ENCODE data around the gene PTMS.

DNA sequence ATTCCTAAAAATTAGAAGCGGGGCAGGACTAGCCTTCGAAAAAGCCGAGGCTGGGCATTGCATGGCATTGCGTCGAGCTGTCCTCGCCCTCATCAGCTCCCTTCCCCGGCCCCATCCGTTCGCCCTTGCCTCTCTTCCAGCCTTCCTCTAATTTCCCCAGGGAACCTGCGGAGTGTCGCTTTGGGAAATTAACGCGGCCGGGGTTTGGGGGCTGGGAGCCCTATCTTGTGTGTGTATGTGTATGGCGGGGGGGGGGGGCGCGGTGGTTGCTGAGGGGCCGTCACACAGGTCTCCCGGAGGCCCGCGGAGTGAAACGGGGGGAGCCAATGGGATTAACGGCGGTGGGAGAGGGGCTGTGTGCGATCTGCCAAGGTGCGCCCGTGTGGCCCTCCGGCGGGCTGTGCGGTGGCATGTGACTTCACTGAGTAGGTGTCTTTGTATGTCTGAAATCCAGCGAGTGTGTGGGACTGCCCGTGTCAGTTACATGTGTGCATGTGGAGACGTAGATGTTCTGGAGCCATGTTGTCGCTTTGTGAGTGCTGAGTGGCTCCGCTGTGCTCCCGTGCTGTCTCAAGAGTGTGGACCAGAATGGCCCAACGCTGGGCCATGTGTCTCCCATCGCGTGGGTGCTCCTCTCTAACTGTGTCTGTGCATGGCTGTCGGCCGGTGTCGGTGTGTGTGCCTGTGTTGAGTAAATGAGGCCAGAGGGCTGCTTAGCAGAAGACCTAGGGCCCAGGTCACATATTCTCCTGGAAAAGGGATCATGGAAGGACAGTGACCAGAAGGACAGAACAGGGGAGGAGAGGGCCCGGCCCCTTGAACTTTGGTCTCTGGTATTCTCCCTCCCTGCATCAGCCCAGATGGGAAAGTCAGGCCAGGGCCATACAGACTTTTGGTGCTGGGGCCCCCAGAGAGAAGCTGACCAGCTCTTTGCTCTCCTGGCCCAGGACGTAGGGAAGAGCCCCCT, 1.5 kb downstream of the PTMS start:
- TF ChIP-seq, protein P1, sequence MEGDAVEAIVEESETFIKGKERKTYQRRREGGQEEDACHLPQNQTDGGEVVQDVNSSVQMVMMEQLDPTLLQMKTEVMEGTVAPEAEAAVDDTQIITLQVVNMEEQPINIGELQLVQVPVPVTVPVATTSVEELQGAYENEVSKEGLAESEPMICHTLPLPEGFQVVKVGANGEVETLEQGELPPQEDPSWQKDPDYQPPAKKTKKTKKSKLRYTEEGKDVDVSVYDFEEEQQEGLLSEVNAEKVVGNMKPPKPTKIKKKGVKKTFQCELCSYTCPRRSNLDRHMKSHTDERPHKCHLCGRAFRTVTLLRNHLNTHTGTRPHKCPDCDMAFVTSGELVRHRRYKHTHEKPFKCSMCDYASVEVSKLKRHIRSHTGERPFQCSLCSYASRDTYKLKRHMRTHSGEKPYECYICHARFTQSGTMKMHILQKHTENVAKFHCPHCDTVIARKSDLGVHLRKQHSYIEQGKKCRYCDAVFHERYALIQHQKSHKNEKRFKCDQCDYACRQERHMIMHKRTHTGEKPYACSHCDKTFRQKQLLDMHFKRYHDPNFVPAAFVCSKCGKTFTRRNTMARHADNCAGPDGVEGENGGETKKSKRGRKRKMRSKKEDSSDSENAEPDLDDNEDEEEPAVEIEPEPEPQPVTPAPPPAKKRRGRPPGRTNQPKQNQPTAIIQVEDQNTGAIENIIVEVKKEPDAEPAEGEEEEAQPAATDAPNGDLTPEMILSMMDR (IDR thresholded peaks at IDR 0.05; ENCODE audit: low read depth, low read length): no peak
- TF ChIP-seq POLR2A (IDR thresholded peaks at IDR 0.05; ENCODE audit: extremely low read depth, insufficient read length): no peak
- TF ChIP-seq MYC (IDR thresholded peaks at IDR 0.05; ENCODE audit: low read depth, low read length): no peak
- TF ChIP-seq, protein P2, sequence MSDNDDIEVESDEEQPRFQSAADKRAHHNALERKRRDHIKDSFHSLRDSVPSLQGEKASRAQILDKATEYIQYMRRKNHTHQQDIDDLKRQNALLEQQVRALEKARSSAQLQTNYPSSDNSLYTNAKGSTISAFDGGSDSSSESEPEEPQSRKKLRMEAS (IDR thresholded peaks at IDR 0.05; ENCODE audit: low read depth, low read length): no peak

Measured in NB4 (cell line).